Adrenal gland (tissue), 12 donors: ENCODE results near the gene CRYBA4. TPM values are rescaled to one million over a fixed set of nuclear protein-coding genes. Genes with fewer than 3 reads are reported as not detected.

Experiments used
- DNase-seq, 7 donors: peaks; one replicate each; pipeline ENCODE4 v3.0.0-alpha.2; 2019 to 2020
- H3K27ac ChIP-seq, 5 donors: fragments of 200-600 bp; sonication (generic) in 4 of 5; 1 replicate in 3 of 5; 2 replicates in 2 of 5; pipeline versions ENCODE4 v1.5.1 to v1.8.0; 2016 to 2020; ENCODE audit warnings: mild to moderate bottlenecking in 1 of 5
- H3K27me3 ChIP-seq: fragments of 200-600 bp; 2 replicates; pipeline ENCODE4 v1.8.0; 2021
- H3K36me3 ChIP-seq, 2 donors: fragments of 200-600 bp; replicated peaks in 1 of 2; 1 replicate in 1 of 2; 2 replicates in 1 of 2; pipeline versions ENCODE4 v1.5.1 to v1.8.0; 2018 to 2022
- H3K4me1 ChIP-seq, 2 donors: fragments of 200-600 bp; replicated peaks in 1 of 2; 1 replicate in 1 of 2; 2 replicates in 1 of 2; pipeline versions ENCODE4 v1.5.1 to v1.8.0; 2018 to 2021
- H3K4me3 ChIP-seq, 4 donors: fragments of 200-600 bp; sonication (generic) in 3 of 4; one replicate each; pipeline ENCODE4 v1.5.1; 2016 to 2018
- H3K9me3 ChIP-seq, 3 donors: fragments of 200-600 bp; sonication (generic) in 1 of 3; replicated peaks in 1 of 3; 1 replicate in 2 of 3; 2 replicates in 1 of 3; pipeline versions ENCODE4 v1.5.1 to v1.8.0; 2016 to 2021
- CTCF ChIP-seq, 6 experiments: fragments of 450-650 bp in 4 of 6; fragments of 200-600 bp in 2 of 6; sonication (generic) in 1 of 6; IDR thresholded peaks; 1 replicate in 5 of 6; 2 replicates in 1 of 6; pipeline versions ENCODE4 v1.5.1 to v1.8.0; 2016 to 2021; ENCODE audit warnings: antibody characterized with exemption in 6 of 6, mild to moderate bottlenecking in 2 of 6, moderate library complexity in 1 of 6
- POLR2A ChIP-seq, 2 donors: fragments of 450-650 bp; IDR thresholded peaks; one replicate each; pipeline ENCODE4 v1.6.1; 2017; ENCODE audit warnings: antibody characterized with exemption in 2 of 2, mild to moderate bottlenecking in 2 of 2, moderate library complexity in 1 of 2
- WGBS, 4 donors: extraction: QIAGEN DNeasy Blood & Tissue Kit in 2 of 4; methylation state at CpG; one replicate each; pipeline versions ENCODE4 v1.1.5 to v1.1.7; 2013 to 2017; 5-methylcytosine and 5-hydroxymethylcytosine counted together
- intact Hi-C, 2 donors: fragments of 100-400 bp; cut with DNase I; formaldehyde crosslinking; loops; one replicate each; pipeline versions ENCODE4 v1.14.1 to v1.15.0; 2022 to 2023
- polyA plus RNA-seq, 3 donors: library from polyadenylated mRNA; stranded (reverse); fragments of 200-250 nt in 2 of 3; fragments of 350-450 nt in 1 of 3; fragmentation: Illumina TruSeq in 1 of 3; extraction: RNeasy Lipid Tissue Mini Kit (QIAGEN cat#74804) in 1 of 3; gene quantifications; one replicate each; pipeline ENCODE4 v1.2.3, GENCODE V29; 2013 to 2014
- total RNA-seq, 9 donors: library from RNA; depleted of rRNA in 4 of 9; stranded (reverse); fragments of >200 nt in 4 of 9; fragments of 120-200 nt in 1 of 9; fragmentation: NEBNext Ultra II Directional in 1 of 9; extraction: Animal tissue kit (Norgen Biotek cat#: 25700) in 1 of 9; gene quantifications; one replicate each; pipeline versions ENCODE4 v1.1.0 to v1.2.4, GENCODE V29; 2013 to 2023
- donor health status: healthy with polysubstance abuse.
- donor health status: Bipolar disorder and iron deficiency.
- donor health status: DM: yes; HTN: yes; CAD: no.
- donor health status: DM: no; HTN: no; CAD: no.
- donor health status: DM: no; HTN: no; CAD: no.
- donor health status: DM: yes; HTN: yes; CAD: no.

Gene CRYBA4
- total and polyA plus RNA-seq, 12 donors = not detected

GRCh38 chr22:26636296-26636695 lies 14.5 kb downstream of the CRYBA4 start:
- Histone ChIP-seq H3K27me3 (no peaks in the 10 kb centered on the region), H3K4me1 (no peaks in the 10 kb centered on the region), H3K27ac (no peak overlapping the region), H3K4me3 (no peak overlapping the region), H3K36me3 (no peaks in the 10 kb centered on the region), H3K9me3 (no peaks in the 10 kb centered on the region)
- TF ChIP-seq CTCF (IDR thresholded peaks at IDR 0.05) (no peak), POLR2A (IDR thresholded peaks at IDR 0.05) (no peak)
- intact Hi-C loops = no loop called here
- DNase-seq = no peak
- 16 to 38% (median 24%) methylated on average over 1 of the region's 1 CpG for WGBS, 4 donors

GRCh38 chr22:26642465-26643417 lies 21.0 kb downstream of the CRYBA4 start:
- no peaks in the 10 kb centered on the region for H3K27me3 ChIP-seq
- WGBS, 4 donors = 45 to 63% (median 52%) methylated on average over 7 to 8 of the region's 8 CpGs
- no peak overlapping the region for H3K4me3 ChIP-seq
- intact Hi-C loops = no loop called here
- no peaks in the 10 kb centered on the region for H3K36me3 ChIP-seq
- no peaks in the 10 kb centered on the region for H3K9me3 ChIP-seq
- DNase-seq = peak in 1 of 7 donors; percentile 8
- no peaks in the 10 kb centered on the region for H3K4me1 ChIP-seq
- TF ChIP-seq POLR2A (IDR thresholded peaks at IDR 0.05) (no peak), CTCF (IDR thresholded peaks at IDR 0.05) (no peak)
- H3K27ac ChIP-seq = no peak overlapping the region

- Histone ChIP-seq H3K4me1 (peaks cover 0 to 5% of the 10 kb centered on the region in 2 donors), H3K9me3 (no peaks in the 10 kb centered on the region), H3K27ac (no peak overlapping the region), H3K27me3 (no peaks in the 10 kb centered on the region), H3K36me3 (no peaks in the 10 kb centered on the region), H3K4me3 (no peak overlapping the region)
- 81 to 84% (median 81%) methylated on average over 15 of the region's 15 CpGs for WGBS, 4 donors
- DNase-seq = no peak
- intact Hi-C loops = no loop called here
- TF ChIP-seq CTCF (IDR thresholded peaks at IDR 0.05) = no peak
- TF ChIP-seq POLR2A (IDR thresholded peaks at IDR 0.05) = no peak
Observed at GRCh38 chr22:26643418-26644100, 21.8 kb downstream of the CRYBA4 start.

- Histone ChIP-seq H3K27ac (no peak overlapping the region), H3K4me3 (no peak overlapping the region), H3K9me3 (no peaks in the 10 kb centered on the region), H3K27me3 (peaks cover 6% of the 10 kb centered on the region), H3K36me3 (no peaks in the 10 kb centered on the region), H3K4me1 (peaks cover 0 to 6% of the 10 kb centered on the region in 2 donors)
- no peak for DNase-seq
- intact Hi-C loops = no loop called here
- TF ChIP-seq POLR2A (IDR thresholded peaks at IDR 0.05) = no peak
- WGBS, 4 donors = 46 to 62% (median 54%) methylated on average over 4 to 5 of the region's 5 CpGs
Observed at GRCh38 chr22:26646158-26646557, 24.4 kb downstream of the CRYBA4 start.
